Right lobe of liver (tissue), 4 donors: ENCODE results near the gene SLC27A5.

ENCODE experiments used
- POLR2A ChIP-seq: fragments of 450-650 bp; IDR thresholded peaks from one replicate; pipeline ENCODE4 v1.6.1; 2017; ENCODE audit warnings: antibody characterized with exemption, mild to moderate bottlenecking
- TF ChIP-seq, protein P1 (sequence below), 4 donors: fragments of 200-600 bp in 3 of 4; fragments of 450-650 bp in 1 of 4; IDR thresholded peaks; one replicate each; pipeline versions ENCODE4 v1.5.1 to v1.8.0; 2016 to 2022; ENCODE audit warnings: antibody characterized with exemption in 4 of 4, mild to moderate bottlenecking in 2 of 4
- donor health status: DM: no; HTN: no; CAD: no.
- donor health status: DM: no; HTN: no; CAD: no.
- donor health status: DM: no; HTN: yes; CAD: no.

DNA sequence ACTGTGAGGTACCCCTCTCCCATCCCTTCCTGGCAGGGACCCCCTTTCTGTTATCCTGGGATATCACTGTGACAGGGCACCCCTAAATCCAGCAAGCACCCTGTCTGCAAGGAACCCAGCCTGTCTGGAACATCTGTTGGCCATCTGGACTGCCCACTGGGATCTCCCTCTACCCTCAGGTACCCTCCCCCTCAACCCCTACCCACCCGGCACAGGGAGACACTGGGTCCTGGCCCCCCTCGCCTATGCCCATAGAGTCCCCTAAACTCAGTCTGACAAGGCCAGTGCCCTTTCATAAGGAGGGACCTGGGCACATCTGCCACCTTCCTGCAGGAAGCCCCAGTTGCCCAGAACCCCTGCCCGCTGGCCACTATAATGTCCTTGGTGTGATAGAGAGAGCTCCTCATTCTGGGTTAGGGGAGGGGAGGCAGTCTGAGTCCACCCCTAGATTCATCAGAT is 2.8 kb upstream of the SLC27A5 start:
- TF ChIP-seq, protein P1, sequence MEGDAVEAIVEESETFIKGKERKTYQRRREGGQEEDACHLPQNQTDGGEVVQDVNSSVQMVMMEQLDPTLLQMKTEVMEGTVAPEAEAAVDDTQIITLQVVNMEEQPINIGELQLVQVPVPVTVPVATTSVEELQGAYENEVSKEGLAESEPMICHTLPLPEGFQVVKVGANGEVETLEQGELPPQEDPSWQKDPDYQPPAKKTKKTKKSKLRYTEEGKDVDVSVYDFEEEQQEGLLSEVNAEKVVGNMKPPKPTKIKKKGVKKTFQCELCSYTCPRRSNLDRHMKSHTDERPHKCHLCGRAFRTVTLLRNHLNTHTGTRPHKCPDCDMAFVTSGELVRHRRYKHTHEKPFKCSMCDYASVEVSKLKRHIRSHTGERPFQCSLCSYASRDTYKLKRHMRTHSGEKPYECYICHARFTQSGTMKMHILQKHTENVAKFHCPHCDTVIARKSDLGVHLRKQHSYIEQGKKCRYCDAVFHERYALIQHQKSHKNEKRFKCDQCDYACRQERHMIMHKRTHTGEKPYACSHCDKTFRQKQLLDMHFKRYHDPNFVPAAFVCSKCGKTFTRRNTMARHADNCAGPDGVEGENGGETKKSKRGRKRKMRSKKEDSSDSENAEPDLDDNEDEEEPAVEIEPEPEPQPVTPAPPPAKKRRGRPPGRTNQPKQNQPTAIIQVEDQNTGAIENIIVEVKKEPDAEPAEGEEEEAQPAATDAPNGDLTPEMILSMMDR (IDR thresholded peaks at IDR 0.05) = no peak
- no peak for TF ChIP-seq POLR2A
